HEK293 (cell line): Measurements from ENCODE around the gene ZNF24.
A peak's percentile ranks its signal among the peaks of the same experiment; 100 is the strongest.

Experiments
- IKZF3 ChIP-seq: fragments of 450-650 bp; IDR thresholded peaks from 2 replicates; pipeline ENCODE4 v1.5.0; 2018; ENCODE audit warnings: missing biosample characterization, mild to moderate bottlenecking, missing genetic modification characterization, moderate library complexity
- INSM2 ChIP-seq: fragments of 450-650 bp; formaldehyde crosslinking; IDR thresholded peaks from 2 replicates; pipeline ENCODE4 v1.5.1; 2016; ENCODE audit warnings: missing biosample characterization, missing genetic modification characterization
- KLF7 ChIP-seq: fragments of 450-650 bp; formaldehyde crosslinking; IDR thresholded peaks from 2 replicates; pipeline ENCODE4 v1.5.1; 2016; ENCODE audit warnings: missing biosample characterization, missing genetic modification characterization, borderline replicate concordance
- OVOL3 ChIP-seq: fragments of 450-650 bp; formaldehyde crosslinking; IDR thresholded peaks from 2 replicates; pipeline ENCODE4 v1.5.1; 2016; ENCODE audit warnings: missing biosample characterization, missing genetic modification characterization
- RBAK ChIP-seq: fragments of 450-650 bp; formaldehyde crosslinking; IDR thresholded peaks from 2 replicates; pipeline ENCODE4 v1.5.1; 2016; ENCODE audit warnings: missing biosample characterization, missing genetic modification characterization
- TSHZ1 ChIP-seq: fragments of 450-650 bp; formaldehyde crosslinking; IDR thresholded peaks from 2 replicates; pipeline ENCODE4 v1.5.1; 2016; ENCODE audit warnings: missing biosample characterization, missing genetic modification characterization, borderline replicate concordance
- ZFP69B ChIP-seq: fragments of 450-650 bp; formaldehyde crosslinking; IDR thresholded peaks from 2 replicates; pipeline ENCODE4 v1.5.1; 2016; ENCODE audit warnings: missing biosample characterization, missing genetic modification characterization
- ZNF121 ChIP-seq: fragments of 450-650 bp; formaldehyde crosslinking; IDR thresholded peaks from 2 replicates; pipeline ENCODE4 v1.5.1; 2016; ENCODE audit warnings: missing biosample characterization, missing genetic modification characterization
- ZNF148 ChIP-seq: fragments of 450-650 bp; formaldehyde crosslinking; IDR thresholded peaks from 2 replicates; pipeline ENCODE4 v1.5.0; 2017; ENCODE audit warnings: missing biosample characterization, missing genetic modification characterization, borderline replicate concordance
- ZNF292 ChIP-seq: fragments of 450-650 bp; formaldehyde crosslinking; IDR thresholded peaks from 2 replicates; pipeline ENCODE4 v1.5.1; 2016; ENCODE audit warnings: low read depth, missing biosample characterization, missing genetic modification characterization, borderline replicate concordance
- ZNF324 ChIP-seq: fragments of 450-650 bp; formaldehyde crosslinking; IDR thresholded peaks from 2 replicates; pipeline ENCODE4 v1.5.1; 2016; ENCODE audit warnings: missing biosample characterization, missing genetic modification characterization
- ZNF335 ChIP-seq: fragments of 450-650 bp; formaldehyde crosslinking; conservative IDR thresholded peaks from 2 replicates; pipeline ENCODE4 v1.5.1; 2016; ENCODE audit warnings: missing biosample characterization, missing genetic modification characterization
- ZNF449 ChIP-seq: fragments of 450-650 bp; formaldehyde crosslinking; IDR thresholded peaks from 2 replicates; pipeline ENCODE4 v1.5.1; 2017; ENCODE audit warnings: missing biosample characterization, mild to moderate bottlenecking, missing genetic modification characterization, moderate library complexity
- ZNF488 ChIP-seq: fragments of 450-650 bp; formaldehyde crosslinking; IDR thresholded peaks from 2 replicates; pipeline ENCODE4 v1.5.1; 2016; ENCODE audit warnings: missing biosample characterization, missing genetic modification characterization
- ZNF529 ChIP-seq: fragments of 450-650 bp; formaldehyde crosslinking; IDR thresholded peaks from 2 replicates; pipeline ENCODE4 v1.5.1; 2017; ENCODE audit warnings: missing genetic modification characterization, missing biosample characterization; ENCODE audit not compliant: insufficient replicate concordance
- ZNF530 ChIP-seq: fragments of 450-650 bp; formaldehyde crosslinking; IDR thresholded peaks from 2 replicates; pipeline ENCODE4 v1.5.1; 2016; ENCODE audit warnings: low read depth, missing biosample characterization, missing genetic modification characterization
- ZNF544 ChIP-seq: fragments of 450-650 bp; formaldehyde crosslinking; IDR thresholded peaks from 2 replicates; pipeline ENCODE4 v1.5.0; 2017; ENCODE audit warnings: missing biosample characterization, missing genetic modification characterization
- ZNF600 ChIP-seq: fragments of 450-650 bp; formaldehyde crosslinking; IDR thresholded peaks from 2 replicates; pipeline ENCODE4 v1.5.1; 2016; ENCODE audit warnings: missing biosample characterization, missing genetic modification characterization
- ZNF623 ChIP-seq: fragments of 450-650 bp; formaldehyde crosslinking; IDR thresholded peaks from 2 replicates; pipeline ENCODE4 v1.5.1; 2016; ENCODE audit warnings: missing biosample characterization, missing genetic modification characterization
- ZNF837 ChIP-seq: fragments of 450-650 bp; formaldehyde crosslinking; IDR thresholded peaks from 2 replicates; pipeline ENCODE4 v1.5.1; 2016; ENCODE audit warnings: missing biosample characterization, missing genetic modification characterization
- ZXDB ChIP-seq: fragments of 450-650 bp; formaldehyde crosslinking; IDR thresholded peaks from 2 replicates; pipeline ENCODE4 v1.5.1; 2016; ENCODE audit warnings: missing biosample characterization, missing genetic modification characterization

ZNF24 gene

GRCh38 chr18:35290094-35290735 is 54.0 kb downstream of the ZNF24 start, which contains the start of gene ZSCAN30 (continued):
- TF ChIP-seq ZNF837 (no peak), ZNF292 (tag by site-specific recombination) (no peak), ZNF600 (peak; percentile 51; the same call in 1 of the 2 replicates), ZNF488 (tag by site-specific recombination) (no peak), ZNF544 (no peak), IKZF3 (tag by site-specific recombination) (no peak), TSHZ1 (tag by site-specific recombination) (no peak), INSM2 (peak; percentile 86), ZNF335 (tag by site-specific recombination) (peak; percentile 97), ZNF449 (tag by site-specific recombination) (no peak), ZFP69B (peak; percentile 68; the same call in 1 of the 2 replicates), ZNF324 (peak; percentile 94), KLF7 (tag by site-specific recombination) (peak; percentile 92), ZNF530 (tag by site-specific recombination) (no peak), ZNF121 (tag by site-specific recombination) (no peak), ZNF529 (tag by site-specific recombination) (no peak), OVOL3 (tag by site-specific recombination) (peak; percentile 86), ZNF623 (tag by site-specific recombination) (peak; percentile 55), ZXDB (peak; percentile 97), ZNF148 (tag by site-specific recombination) (no peak), RBAK (tag by site-specific recombination) (peak; percentile 20; the same call in 1 of the 2 replicates)
- TF ChIP-seq, all 188 proteins: peak for 71
